ENCODE results near the gene IGSF21. TPM values are rescaled to one million over a fixed set of nuclear protein-coding genes. Genes with fewer than 3 reads are reported as not detected.

Gene IGSF21
- total and polyA plus RNA-seq, 2 donors (not counting 1 experiment from before 2014, with no cell fraction given), result not detected

GRCh38 chr1:18292531-18292930 is 184.9 kb downstream of the IGSF21 start:
- CTCF ChIA-PET, result no interaction called here
- Histone ChIP-seq H4K20me1 (ENCODE audit: control insufficient read depth, insufficient read depth, low read length, poor library complexity, severe bottlenecking) (no peaks in the 10 kb centered on the region), H3K4me2 (replicated peaks; ENCODE audit: low read depth, low read length, poor library complexity, severe bottlenecking) (no peak overlapping the region), H3K27me3 (replicated peaks in 1 of 4; ENCODE audit: control extremely low read depth in 1 of 4, control insufficient read depth in 3 of 4, insufficient read depth in 4 of 4, low read length in 3 of 4) (peaks cover 0 to 4% (median 0%) of the 10 kb centered on the region in 4 experiments), H3K27ac (ENCODE audit: low read length in 2 of 2) (no peak overlapping the region), H3K9ac (ENCODE audit: low read length) (no peak overlapping the region), H3K79me2 (ENCODE audit: control insufficient read depth, insufficient read depth, low read length) (no peaks in the 10 kb centered on the region), H3K36me3 (replicated peaks in 1 of 2; ENCODE audit: control extremely low read depth in 1 of 2, control insufficient read depth in 1 of 2, extremely low read depth in 1 of 2, insufficient read depth in 2 of 2, low read length in 1 of 2) (no peaks in the 10 kb centered on the region), H3K4me1 (ENCODE audit: control insufficient read depth in 2 of 2, insufficient read depth in 2 of 2, low read length in 2 of 2) (no peaks in the 10 kb centered on the region), H3K9me3 (ENCODE audit: control extremely low read depth in 1 of 3, control insufficient read depth in 2 of 3, insufficient read depth in 1 of 3, low read length in 2 of 3) (peaks cover 0 to 3% (median 0%) of the 10 kb centered on the region in 3 donors), H3K4me3 (ENCODE audit: control extremely low read depth in 1 of 5, extremely low read depth in 1 of 5, insufficient read depth in 1 of 5, low read depth in 2 of 5, low read length in 4 of 5) (no peak overlapping the region), H2AFZ (ENCODE audit: insufficient read depth, low read depth, low read length, poor library complexity, severe bottlenecking) (no peak overlapping the region)
- intact Hi-C loops (cut with micrococcal nuclease), result no loop called here
- Mint-ChIP-seq H3K9me3 (ENCODE audit: insufficient read depth) (no peaks in the 10 kb centered on the region), H3K27ac (no peak overlapping the region), H3K4me1 (no peaks in the 10 kb centered on the region), H3K4me3 (no peak overlapping the region), H3K27me3 (peaks cover 27% of the 10 kb centered on the region)
- 84% methylated on average over 6 of the region's 7 CpGs for WGBS (ENCODE audit: insufficient coverage)
- POLR2A ChIA-PET, result no interaction called here
- TF ChIP-seq EZH2 (IDR thresholded peaks at IDR 0.05; ENCODE audit: borderline replicate concordance, insufficient read depth, low read depth, low read length, poor library complexity, severe bottlenecking), result no peak
- TF ChIP-seq CTCF (IDR thresholded peaks at IDR 0.05), result no peak
- ATAC-seq (ENCODE audit: low read depth), result no peak
- DNase-seq, result no peak

- no peak overlapping the region for H2AFZ ChIP-seq (ENCODE audit: insufficient read depth, low read depth, low read length, poor library complexity, severe bottlenecking)
- H3K9ac ChIP-seq (ENCODE audit: low read length), result no peak overlapping the region
- H3K27ac Mint-ChIP-seq, result no peak overlapping the region
- no peaks in the 10 kb centered on the region for H3K36me3 ChIP-seq (replicated peaks in 1 of 2; ENCODE audit: control extremely low read depth in 1 of 2, control insufficient read depth in 1 of 2, extremely low read depth in 1 of 2, insufficient read depth in 2 of 2, low read length in 1 of 2)
- no peak overlapping the region for H3K4me3 Mint-ChIP-seq
- no peaks in the 10 kb centered on the region for H3K9me3 Mint-ChIP-seq (ENCODE audit: insufficient read depth)
- H3K4me2 ChIP-seq (replicated peaks; ENCODE audit: low read depth, low read length, poor library complexity, severe bottlenecking), result no peak overlapping the region
- no peaks in the 10 kb centered on the region for H3K4me1 ChIP-seq (ENCODE audit: control insufficient read depth in 2 of 2, insufficient read depth in 2 of 2, low read length in 2 of 2)
- 100% methylated on average over 3 of the region's 6 CpGs for WGBS (ENCODE audit: insufficient coverage)
- CTCF ChIA-PET, result no interaction called here
- no peaks in the 10 kb centered on the region for H4K20me1 ChIP-seq (ENCODE audit: control insufficient read depth, insufficient read depth, low read length, poor library complexity, severe bottlenecking)
- no peak overlapping the region for H3K4me3 ChIP-seq (ENCODE audit: control extremely low read depth in 1 of 5, extremely low read depth in 1 of 5, insufficient read depth in 1 of 5, low read depth in 2 of 5, low read length in 4 of 5)
- peaks cover 32% of the 10 kb centered on the region for H3K27me3 Mint-ChIP-seq
- ATAC-seq (ENCODE audit: low read depth), result no peak
- H3K27ac ChIP-seq (ENCODE audit: low read length in 2 of 2), result no peak overlapping the region
- intact Hi-C loops (cut with micrococcal nuclease), result no loop called here
- POLR2A ChIA-PET, result no interaction called here
- no peak for TF ChIP-seq CTCF (IDR thresholded peaks at IDR 0.05)
- TF ChIP-seq EZH2 (IDR thresholded peaks at IDR 0.05; ENCODE audit: borderline replicate concordance, insufficient read depth, low read depth, low read length, poor library complexity, severe bottlenecking), result no peak
- H3K79me2 ChIP-seq (ENCODE audit: control insufficient read depth, insufficient read depth, low read length), result no peaks in the 10 kb centered on the region
- no peaks in the 10 kb centered on the region for H3K4me1 Mint-ChIP-seq
- DNase-seq, result no peak
- H3K27me3 ChIP-seq (replicated peaks in 1 of 4; ENCODE audit: control extremely low read depth in 1 of 4, control insufficient read depth in 3 of 4, insufficient read depth in 4 of 4, low read length in 3 of 4), result peaks cover 0 to 4% (median under 1%) of the 10 kb centered on the region in 4 experiments
- H3K9me3 ChIP-seq (ENCODE audit: control extremely low read depth in 1 of 3, control insufficient read depth in 2 of 3, insufficient read depth in 1 of 3, low read length in 2 of 3), result peaks cover 0 to 6% (median 0%) of the 10 kb centered on the region in 3 donors
Observed at GRCh38 chr1:18293291-18293690, 185.7 kb downstream of the IGSF21 start.
